ENCODE measurements around the gene FYN. TPM values are rescaled to one million over a fixed set of nuclear protein-coding genes. Genes with fewer than 3 reads are reported as not detected.
A peak's percentile ranks its signal among the peaks of the same experiment; 100 is the strongest.

The FYN gene
- polyA plus RNA-seq, 3 donors, result 88.4 to 149 (median 114) TPM

DNA sequence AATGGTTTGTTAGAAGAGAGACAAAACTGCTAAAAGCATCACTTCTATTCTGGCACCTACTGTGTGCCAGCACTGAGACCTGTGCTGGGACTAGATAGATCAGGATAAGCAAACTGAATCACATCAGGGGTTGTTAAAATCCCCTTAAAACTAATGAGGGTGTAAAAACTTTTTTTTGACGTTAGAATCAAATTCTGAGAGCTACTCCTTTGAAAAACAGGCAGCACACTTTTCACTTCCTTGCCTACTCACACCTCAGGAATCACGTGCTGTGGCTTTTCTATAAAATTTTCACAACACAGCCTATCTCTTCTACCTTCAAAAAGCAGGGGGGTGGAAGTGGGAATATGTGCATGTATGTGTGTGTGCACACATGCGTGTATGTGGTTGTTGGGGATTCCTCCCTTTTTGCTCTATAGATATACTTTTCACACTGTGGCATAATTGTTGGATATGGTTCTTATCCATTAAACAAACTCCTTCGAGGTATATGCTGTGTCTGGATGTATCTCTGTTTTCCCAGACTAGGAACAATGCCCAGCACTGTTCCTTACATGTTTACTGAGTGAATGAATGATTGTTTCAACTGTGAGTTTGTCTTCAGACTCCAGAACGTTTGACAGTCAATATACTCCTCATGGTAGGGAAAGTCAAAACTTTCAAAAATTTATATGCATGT, 105.4 kb downstream of the FYN start:
- Histone ChIP-seq H3K9ac (ENCODE audit: insufficient read depth, low read length, poor library complexity, severe bottlenecking) (no peak overlapping the region), H4K20me1 (ENCODE audit: insufficient read depth, low read length) (peaks cover 98% of the 10 kb centered on the region), H3K4me3 (replicated peaks in 1 of 3; ENCODE audit: low read depth in 2 of 3, low read length in 3 of 3) (no peak overlapping the region), H3K4me2 (replicated peaks; ENCODE audit: extremely low read depth, low read length, poor library complexity, severe bottlenecking) (no peak overlapping the region), H3K9me3 (replicated peaks in 1 of 2; ENCODE audit: control insufficient read depth in 1 of 2, insufficient read depth in 1 of 2, low read length in 2 of 2) (no peaks in the 10 kb centered on the region), H3K27ac (ENCODE audit: low read depth in 1 of 2, low read length in 2 of 2) (no peak overlapping the region), H3K36me3 (replicated peaks in 1 of 2; ENCODE audit: control insufficient read depth in 1 of 2, insufficient read depth in 2 of 2, low read length in 2 of 2) (peaks cover 10 to 48% of the 10 kb centered on the region in 2 donors), H2AFZ (ENCODE audit: insufficient read depth, low read depth, low read length, poor library complexity, severe bottlenecking) (no peak overlapping the region), H3K79me2 (ENCODE audit: insufficient read depth, low read length) (peaks cover 50% of the 10 kb centered on the region), H3K4me1 (ENCODE audit: control insufficient read depth in 1 of 2, insufficient read depth in 2 of 2, low read length in 2 of 2) (peaks cover 6 to 7% of the 10 kb centered on the region in 2 donors), H3K27me3 (ENCODE audit: control insufficient read depth in 2 of 2, insufficient read depth in 2 of 2, low read length in 2 of 2) (no peaks in the 10 kb centered on the region)
- Mint-ChIP-seq H3K27ac (no peak overlapping the region), H3K4me1 (peaks cover 35% of the 10 kb centered on the region), H3K27me3 (ENCODE audit: low read depth in 3 of 3) (peaks cover 0 to 4% (median 0%) of the 10 kb centered on the region in 3 donors), H3K4me3 (no peak overlapping the region), H3K9me3 (peaks cover 0 to 3% (median 0%) of the 10 kb centered on the region in 7 donors), H3K36me3 (peaks cover 31 to 60% of the 10 kb centered on the region in 2 donors)
- intact Hi-C loops (cut with micrococcal nuclease), result no loop called here
- TF ChIP-seq, protein P1, sequence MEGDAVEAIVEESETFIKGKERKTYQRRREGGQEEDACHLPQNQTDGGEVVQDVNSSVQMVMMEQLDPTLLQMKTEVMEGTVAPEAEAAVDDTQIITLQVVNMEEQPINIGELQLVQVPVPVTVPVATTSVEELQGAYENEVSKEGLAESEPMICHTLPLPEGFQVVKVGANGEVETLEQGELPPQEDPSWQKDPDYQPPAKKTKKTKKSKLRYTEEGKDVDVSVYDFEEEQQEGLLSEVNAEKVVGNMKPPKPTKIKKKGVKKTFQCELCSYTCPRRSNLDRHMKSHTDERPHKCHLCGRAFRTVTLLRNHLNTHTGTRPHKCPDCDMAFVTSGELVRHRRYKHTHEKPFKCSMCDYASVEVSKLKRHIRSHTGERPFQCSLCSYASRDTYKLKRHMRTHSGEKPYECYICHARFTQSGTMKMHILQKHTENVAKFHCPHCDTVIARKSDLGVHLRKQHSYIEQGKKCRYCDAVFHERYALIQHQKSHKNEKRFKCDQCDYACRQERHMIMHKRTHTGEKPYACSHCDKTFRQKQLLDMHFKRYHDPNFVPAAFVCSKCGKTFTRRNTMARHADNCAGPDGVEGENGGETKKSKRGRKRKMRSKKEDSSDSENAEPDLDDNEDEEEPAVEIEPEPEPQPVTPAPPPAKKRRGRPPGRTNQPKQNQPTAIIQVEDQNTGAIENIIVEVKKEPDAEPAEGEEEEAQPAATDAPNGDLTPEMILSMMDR (IDR thresholded peaks at IDR 0.05), result no peak
- no peak for DNase-seq
- no CpG with 5 or more reads among the region's 5 CpGs for WGBS (ENCODE audit: insufficient coverage)

DNA sequence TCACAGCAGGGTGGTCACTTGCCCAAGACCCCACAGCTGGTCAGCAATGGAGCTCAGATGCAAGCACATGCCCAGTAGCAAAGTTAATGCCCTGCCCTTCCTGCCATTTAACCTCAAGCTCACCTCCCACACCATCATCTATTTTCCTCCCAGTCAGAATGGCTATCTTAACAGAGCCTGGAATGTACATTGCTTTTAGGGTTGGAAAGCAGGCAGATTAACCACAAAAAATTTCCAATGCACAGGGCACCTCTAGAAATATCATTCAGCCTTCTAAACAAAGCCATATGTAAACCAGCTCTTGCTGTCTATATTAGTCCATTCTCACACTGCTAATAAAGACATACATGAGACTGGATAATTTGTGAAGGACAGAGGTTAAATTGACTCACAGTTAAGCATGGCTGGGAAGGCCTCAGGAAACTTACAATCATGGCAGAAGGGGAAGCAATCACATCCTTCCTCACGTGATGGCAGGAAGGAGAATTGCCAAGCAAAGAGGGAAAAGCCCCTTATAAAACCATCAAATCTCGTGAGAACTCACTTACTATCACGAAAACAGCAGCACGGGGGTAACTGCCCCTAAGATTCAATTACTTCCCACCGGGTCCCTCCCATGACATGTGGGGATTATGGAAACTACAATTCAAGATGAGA, 106.9 kb downstream of the FYN start:
- intact Hi-C loops (cut with micrococcal nuclease), result no loop called here
- H3K4me1 Mint-ChIP-seq, result peaks cover 51% of the 10 kb centered on the region
- Histone ChIP-seq H3K9ac (ENCODE audit: insufficient read depth, low read length, poor library complexity, severe bottlenecking) (no peak overlapping the region), H3K4me2 (replicated peaks; ENCODE audit: extremely low read depth, low read length, poor library complexity, severe bottlenecking) (no peak overlapping the region), H3K27me3 (ENCODE audit: control insufficient read depth in 2 of 2, insufficient read depth in 2 of 2, low read length in 2 of 2) (no peaks in the 10 kb centered on the region), H4K20me1 (ENCODE audit: insufficient read depth, low read length) (peaks cover 100% of the 10 kb centered on the region), H3K36me3 (replicated peaks in 1 of 2; ENCODE audit: control insufficient read depth in 1 of 2, insufficient read depth in 2 of 2, low read length in 2 of 2) (peaks cover under 1 to 36% of the 10 kb centered on the region in 2 donors), H3K4me3 (replicated peaks in 1 of 3; ENCODE audit: low read depth in 2 of 3, low read length in 3 of 3) (no peak overlapping the region), H2AFZ (ENCODE audit: insufficient read depth, low read depth, low read length, poor library complexity, severe bottlenecking) (no peak overlapping the region), H3K79me2 (ENCODE audit: insufficient read depth, low read length) (peaks cover 52% of the 10 kb centered on the region), H3K9me3 (replicated peaks in 1 of 2; ENCODE audit: control insufficient read depth in 1 of 2, insufficient read depth in 1 of 2, low read length in 2 of 2) (no peaks in the 10 kb centered on the region), H3K27ac (ENCODE audit: low read depth in 1 of 2, low read length in 2 of 2) (peak overlapping the region in 1 of 2 donors; percentile 43), H3K4me1 (ENCODE audit: control insufficient read depth in 1 of 2, insufficient read depth in 2 of 2, low read length in 2 of 2) (peaks cover 22% of the 10 kb centered on the region in 2 donors)
- peak in 1 of 3 donors; percentile 37 for DNase-seq
- H3K36me3 Mint-ChIP-seq, result peaks cover 31 to 59% of the 10 kb centered on the region in 2 donors
- TF ChIP-seq, protein P1 (IDR thresholded peaks at IDR 0.05), result no peak
- peak overlapping the region in 3 of 7 donors; percentile 46 to 75 (median 74) for H3K27ac Mint-ChIP-seq
- H3K27me3 Mint-ChIP-seq (ENCODE audit: low read depth in 3 of 3), result peaks cover 0 to 4% (median 0%) of the 10 kb centered on the region in 3 donors
- H3K4me3 Mint-ChIP-seq, result no peak overlapping the region
- no CpG with 5 or more reads among the region's 5 CpGs for WGBS (ENCODE audit: insufficient coverage)
- peaks cover 0 to 3% (median 0%) of the 10 kb centered on the region in 7 donors for H3K9me3 Mint-ChIP-seq

All from CD14-positive monocyte (primary cell).